ENCODE results near the gene POLR3H.
A peak's percentile ranks its signal among the peaks of the same experiment; 100 is the strongest.
"Not testable (repeated sequence)": the region's sequence is repeated elsewhere in the genome, so short reads cannot be mapped to it uniquely, and the experiment has no call there.

The POLR3H gene, protein sequence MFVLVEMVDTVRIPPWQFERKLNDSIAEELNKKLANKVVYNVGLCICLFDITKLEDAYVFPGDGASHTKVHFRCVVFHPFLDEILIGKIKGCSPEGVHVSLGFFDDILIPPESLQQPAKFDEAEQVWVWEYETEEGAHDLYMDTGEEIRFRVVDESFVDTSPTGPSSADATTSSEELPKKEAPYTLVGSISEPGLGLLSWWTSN

GRCh38 chr22:41543854-41544670, at the start of gene POLR3H:
TSS of gene POLR3H (minus strand) at chr22:41544470. CDS start at chr22:41544101, 369 bp downstream.
- TF ChIP-seq, protein P1, sequence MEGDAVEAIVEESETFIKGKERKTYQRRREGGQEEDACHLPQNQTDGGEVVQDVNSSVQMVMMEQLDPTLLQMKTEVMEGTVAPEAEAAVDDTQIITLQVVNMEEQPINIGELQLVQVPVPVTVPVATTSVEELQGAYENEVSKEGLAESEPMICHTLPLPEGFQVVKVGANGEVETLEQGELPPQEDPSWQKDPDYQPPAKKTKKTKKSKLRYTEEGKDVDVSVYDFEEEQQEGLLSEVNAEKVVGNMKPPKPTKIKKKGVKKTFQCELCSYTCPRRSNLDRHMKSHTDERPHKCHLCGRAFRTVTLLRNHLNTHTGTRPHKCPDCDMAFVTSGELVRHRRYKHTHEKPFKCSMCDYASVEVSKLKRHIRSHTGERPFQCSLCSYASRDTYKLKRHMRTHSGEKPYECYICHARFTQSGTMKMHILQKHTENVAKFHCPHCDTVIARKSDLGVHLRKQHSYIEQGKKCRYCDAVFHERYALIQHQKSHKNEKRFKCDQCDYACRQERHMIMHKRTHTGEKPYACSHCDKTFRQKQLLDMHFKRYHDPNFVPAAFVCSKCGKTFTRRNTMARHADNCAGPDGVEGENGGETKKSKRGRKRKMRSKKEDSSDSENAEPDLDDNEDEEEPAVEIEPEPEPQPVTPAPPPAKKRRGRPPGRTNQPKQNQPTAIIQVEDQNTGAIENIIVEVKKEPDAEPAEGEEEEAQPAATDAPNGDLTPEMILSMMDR (IDR thresholded peaks at IDR 0.05; ENCODE audit: low read depth, low read length, missing control alignments), result peak; percentile 69
- H3K4me3 ChIP-seq (replicated peaks; ENCODE audit: low read depth, low read length), result peak within 1 kb of the TSS; percentile 98
- peak; percentile 84 for DNase-seq (ENCODE audit: extremely low read depth, low read depth)

GRCh38 chr22:41593336-41593960, 49.2 kb upstream of the POLR3H start:
- DNase-seq (ENCODE audit: extremely low read depth, low read depth), result not testable (repeated sequence)

GRCh38 chr22:41589391-41590241, 45.3 kb upstream of the POLR3H start, which contains the start of gene PMM1:
TSS of gene PMM1 (minus strand) at chr22:41589840. CDS start at chr22:41589805, 35 bp downstream.
- H3K4me3 ChIP-seq (replicated peaks; ENCODE audit: low read depth, low read length), result peak within 1 kb of the TSS; percentile 81
- TF ChIP-seq, protein P1 (IDR thresholded peaks at IDR 0.05; ENCODE audit: low read depth, low read length, missing control alignments), result no peak
- peak; percentile 95 for DNase-seq (ENCODE audit: extremely low read depth, low read depth)

More at GRCh38 chr22:41593336-41593960, 49.2 kb upstream of the POLR3H start:
- H3K4me3 ChIP-seq (replicated peaks; ENCODE audit: low read depth, low read length), result not testable (repeated sequence)

GRCh38 chr22:41587347-41587723, 43.1 kb upstream of the POLR3H start:
- TF ChIP-seq, protein P1 (IDR thresholded peaks at IDR 0.05; ENCODE audit: low read depth, low read length, missing control alignments), result no peak
- H3K4me3 ChIP-seq (replicated peaks; ENCODE audit: low read depth, low read length), result no peak overlapping the region
- no peak for DNase-seq (ENCODE audit: extremely low read depth, low read depth)

DNA sequence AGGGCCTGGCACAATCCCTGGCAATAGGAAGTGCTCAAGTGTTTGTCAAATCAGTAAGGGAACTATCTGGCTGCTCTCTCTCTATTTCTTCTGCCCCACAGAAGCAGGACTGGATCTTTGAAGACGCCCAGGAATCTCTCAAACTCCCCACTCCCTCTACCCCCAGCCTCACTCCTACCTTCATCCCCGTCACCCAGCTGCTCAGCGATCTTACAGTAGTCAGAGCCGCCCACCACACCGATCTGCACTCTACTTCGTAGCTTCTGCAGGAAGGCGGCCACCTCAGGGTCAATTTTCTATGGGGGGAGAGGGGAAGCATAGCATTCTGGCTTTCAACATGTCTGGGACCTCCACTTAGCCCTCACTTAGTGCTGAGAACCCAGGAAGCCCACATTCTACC, 41.6 kb upstream of the POLR3H start:
- no peak for DNase-seq (ENCODE audit: extremely low read depth, low read depth)
- TF ChIP-seq, protein P1 (IDR thresholded peaks at IDR 0.05; ENCODE audit: low read depth, low read length, missing control alignments), result no peak
- H3K4me3 ChIP-seq (replicated peaks; ENCODE audit: low read depth, low read length), result no peak overlapping the region

DNA sequence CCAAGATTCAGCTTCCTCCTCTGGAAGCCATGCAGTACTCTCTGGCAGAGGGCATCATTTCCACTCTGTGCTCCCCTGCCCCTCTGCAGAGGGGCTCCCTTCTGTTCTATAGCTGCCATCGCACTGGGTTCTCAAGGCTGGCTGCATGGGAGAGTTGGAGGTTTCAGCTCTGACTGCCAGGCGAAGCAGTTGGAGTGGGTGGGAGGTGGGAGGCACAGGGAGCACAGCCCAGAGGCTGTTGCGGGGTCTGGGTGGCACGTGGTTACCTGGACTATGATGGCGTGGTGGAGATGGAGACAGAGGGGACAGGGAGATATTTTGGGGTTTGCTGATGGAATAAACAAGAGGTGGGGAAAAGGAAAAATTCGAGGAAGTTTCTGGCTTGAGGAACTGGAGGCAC, 40.6 kb upstream of the POLR3H start:
- H3K4me3 ChIP-seq (replicated peaks; ENCODE audit: low read depth, low read length), result no peak overlapping the region
- DNase-seq (ENCODE audit: extremely low read depth, low read depth), result no peak
- TF ChIP-seq, protein P1 (IDR thresholded peaks at IDR 0.05; ENCODE audit: low read depth, low read length, missing control alignments), result no peak
